HG02610 (cell line): ENCODE data around the gene BCKDK.
"Not testable (repeated sequence)": the region's sequence is repeated elsewhere in the genome, so short reads cannot be mapped to it uniquely, and the experiment has no call there.

Source experiments
- ATAC-seq: cut with Tn5 transposase; IDR thresholded peaks from one replicate; pipeline ENCODE4 v1.9.1; 2021; ENCODE audit warnings: mild to moderate bottlenecking, moderate library complexity; ENCODE audit not compliant: unreplicated experiment

The BCKDK gene

DNA sequence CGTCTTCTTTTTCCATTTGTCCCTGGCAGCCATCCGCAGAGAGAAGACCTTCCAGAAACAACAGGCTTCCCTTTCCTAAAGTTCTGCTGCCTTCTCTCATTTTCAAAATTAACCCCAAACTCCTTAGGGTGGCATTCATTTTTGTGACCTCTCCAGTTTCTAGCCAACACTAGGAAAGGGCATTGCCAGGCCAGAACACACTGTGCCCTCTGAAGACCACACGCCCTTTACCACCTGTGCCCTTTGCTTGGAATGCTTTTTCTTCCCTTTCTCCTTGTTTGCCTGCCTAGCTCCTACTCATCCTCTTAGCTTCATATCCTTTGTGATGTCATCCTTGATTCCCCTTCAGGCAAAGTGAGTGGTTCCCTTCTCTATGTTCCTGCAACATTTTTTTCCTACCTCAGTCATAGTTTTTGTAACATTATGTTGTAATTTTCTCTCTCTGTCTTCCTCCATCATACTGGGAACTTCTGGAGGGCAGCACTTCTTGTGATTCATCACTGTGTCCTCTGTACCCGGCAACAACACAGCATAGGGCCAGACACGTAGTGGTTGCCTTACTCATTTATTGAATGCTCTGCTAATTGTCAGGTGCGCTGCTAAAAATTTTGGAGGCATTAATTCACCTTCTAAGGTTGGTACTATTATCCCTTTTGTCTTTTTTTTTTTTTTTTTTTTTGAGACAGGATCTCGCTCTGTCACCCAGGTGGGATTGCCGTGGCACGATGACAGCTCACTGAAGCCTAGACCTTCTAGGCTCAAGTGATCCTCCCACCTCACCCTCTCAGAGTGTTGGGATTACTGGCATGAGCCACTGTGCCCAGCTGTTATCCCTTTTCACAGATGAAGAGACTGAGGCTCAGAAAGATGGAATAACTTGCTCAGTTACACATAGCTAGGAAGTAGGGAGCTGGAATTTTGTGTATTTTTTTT lies 10.3 kb downstream of the BCKDK start:
- ATAC-seq, result no peak

DNA sequence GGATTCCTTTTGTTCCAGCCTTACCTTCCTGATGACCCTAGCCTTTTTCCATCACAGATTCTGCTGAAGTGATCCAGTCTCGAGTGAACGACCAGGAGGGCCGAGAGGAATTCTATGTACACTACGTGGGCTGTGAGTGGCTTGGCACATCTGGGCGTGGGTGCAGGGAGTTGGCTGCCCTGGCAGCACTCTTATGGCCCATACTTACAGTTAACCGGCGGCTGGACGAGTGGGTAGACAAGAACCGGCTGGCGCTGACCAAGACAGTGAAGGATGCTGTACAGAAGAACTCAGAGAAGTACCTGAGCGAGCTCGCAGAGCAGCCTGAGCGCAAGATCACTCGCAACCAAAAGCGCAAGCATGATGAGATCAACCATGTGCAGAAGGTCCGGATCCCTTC lies 11.9 kb downstream of the BCKDK start:
- no peak for ATAC-seq

DNA sequence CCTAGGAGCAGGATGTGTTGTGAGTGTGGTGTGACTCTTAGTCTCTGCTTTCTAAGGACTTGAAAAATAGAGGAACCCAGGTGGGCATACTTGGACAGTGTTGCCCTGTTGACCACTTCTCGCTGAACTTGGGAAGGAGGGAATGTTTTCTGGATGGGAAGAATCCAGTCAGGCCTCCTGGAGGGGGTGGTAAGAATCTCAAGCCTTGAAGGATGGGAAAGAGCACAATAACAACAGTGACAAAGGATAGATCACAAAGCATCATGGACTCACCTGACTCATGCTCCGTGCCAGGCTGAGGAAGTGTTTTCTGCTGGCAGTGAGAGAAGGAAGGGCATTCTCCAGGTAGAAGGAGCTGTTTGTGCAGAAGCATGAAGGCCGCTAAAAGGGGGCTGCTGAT lies 17.7 kb downstream of the BCKDK start:
- ATAC-seq, result no peak

DNA sequence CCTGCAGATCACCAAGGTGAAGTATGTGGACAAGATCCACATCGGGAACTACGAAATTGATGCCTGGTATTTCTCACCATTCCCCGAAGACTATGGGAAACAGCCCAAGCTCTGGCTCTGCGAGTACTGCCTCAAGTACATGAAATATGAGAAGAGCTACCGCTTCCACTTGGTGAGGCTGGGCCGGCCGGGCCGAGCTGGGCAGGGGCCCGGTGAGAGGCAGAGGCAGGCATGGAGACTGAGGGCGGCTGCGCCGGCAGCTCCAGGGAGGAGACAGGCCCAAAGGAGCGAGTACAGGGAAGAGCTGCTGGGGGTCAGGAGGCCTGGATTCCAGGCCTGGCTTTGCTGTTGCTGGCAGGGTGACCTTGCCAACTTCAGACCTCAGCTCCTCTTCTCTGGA lies 19.0 kb downstream of the BCKDK start:
- no peak for ATAC-seq

DNA sequence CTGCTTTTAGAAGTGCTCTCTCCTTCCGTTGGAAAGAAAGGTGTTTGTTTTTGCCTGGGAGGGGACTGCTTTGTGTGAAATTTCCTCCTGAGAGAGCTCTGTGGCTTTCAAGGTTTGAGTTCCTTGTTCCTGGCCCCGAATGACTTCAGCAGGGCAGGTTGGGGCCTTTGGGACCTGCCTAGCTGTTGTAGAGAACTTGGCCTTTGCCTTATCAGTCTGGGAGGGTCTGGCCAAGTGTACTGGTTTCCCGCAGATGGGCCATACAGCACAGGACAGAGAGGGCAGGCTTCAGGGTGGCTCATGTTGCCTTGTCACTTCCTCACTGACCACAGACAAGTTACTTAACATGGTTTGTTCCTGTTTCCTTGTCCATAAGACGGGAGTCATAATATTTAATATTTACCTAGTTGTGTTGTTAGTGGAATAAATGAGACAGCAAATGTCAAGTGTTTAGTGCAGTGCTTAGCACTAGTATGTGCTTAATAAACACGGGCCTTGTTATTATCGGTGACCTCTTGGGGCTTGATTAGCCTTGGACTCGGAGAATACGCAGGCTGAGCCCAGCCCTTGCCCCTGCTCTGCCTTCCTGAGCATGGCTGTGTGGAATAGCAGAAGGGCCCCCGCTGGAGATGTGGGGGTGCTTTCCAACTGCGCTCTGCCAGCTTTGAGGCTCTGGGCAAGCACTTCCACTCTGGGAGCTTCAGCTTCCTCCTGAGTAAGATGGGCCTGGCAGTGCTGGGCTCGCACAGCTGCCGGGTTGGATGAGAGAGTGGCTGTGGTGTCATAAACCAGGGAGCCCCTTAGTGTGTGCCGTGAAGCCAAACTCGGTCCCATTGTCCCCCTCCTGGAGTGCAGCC lies 20.8 kb downstream of the BCKDK start:
- ATAC-seq, result no peak

DNA sequence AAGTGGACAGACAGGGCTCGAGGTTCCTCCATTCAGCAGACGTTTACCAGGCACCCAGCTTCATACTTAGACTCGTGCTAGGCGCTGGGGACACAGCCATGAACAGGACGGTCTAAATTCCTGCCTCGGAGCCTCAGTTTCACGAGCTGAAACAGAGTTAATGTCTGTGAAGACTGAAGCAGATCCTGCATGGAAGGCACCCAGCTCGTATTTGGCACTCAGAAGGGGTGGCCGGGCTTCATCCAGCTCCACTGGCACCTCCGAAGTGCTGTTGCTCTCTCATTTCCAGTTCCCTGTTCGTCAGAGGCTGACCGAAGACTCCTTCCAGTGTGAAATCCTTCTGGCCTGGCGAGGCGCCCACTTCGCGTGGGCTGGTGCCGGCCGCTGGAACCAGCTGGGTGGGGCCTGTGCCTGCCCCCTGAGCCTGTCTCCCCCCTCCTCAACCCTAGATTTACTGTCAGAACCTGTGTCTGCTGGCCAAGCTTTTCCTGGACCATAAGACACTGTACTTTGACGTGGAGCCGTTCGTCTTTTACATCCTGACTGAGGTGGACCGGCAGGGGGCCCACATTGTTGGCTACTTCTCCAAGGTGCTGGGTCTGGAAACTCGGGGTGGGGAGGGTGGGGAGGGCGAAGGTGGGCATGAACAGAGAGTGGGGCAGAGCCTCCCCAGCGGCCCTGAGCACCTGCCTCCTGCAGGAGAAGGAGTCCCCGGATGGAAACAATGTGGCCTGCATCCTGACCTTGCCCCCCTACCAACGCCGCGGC lies 21.6 kb downstream of the BCKDK start:
- no peak for ATAC-seq

DNA sequence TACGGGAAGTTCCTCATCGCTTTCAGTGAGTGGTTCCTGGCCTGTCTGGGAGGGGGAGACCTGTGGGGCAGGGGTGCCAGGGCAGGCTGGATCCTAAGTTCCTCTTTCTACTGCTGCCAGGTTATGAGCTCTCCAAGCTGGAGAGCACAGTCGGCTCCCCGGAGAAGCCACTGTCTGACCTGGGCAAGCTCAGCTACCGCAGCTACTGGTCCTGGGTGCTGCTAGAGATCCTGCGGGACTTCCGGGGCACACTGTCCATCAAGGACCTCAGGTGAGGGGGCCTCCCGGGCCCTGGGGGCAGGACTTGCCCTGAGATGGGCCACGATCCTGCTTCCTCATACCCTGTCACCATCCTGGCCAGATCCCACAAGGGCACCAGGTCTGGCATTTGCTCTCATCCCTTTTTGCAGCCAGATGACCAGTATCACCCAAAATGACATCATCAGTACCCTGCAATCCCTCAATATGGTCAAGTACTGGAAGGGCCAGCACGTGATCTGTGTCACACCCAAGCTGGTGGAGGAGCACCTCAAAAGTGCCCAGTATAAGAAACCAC lies 22.2 kb downstream of the BCKDK start:
- ATAC-seq, result no peak

DNA sequence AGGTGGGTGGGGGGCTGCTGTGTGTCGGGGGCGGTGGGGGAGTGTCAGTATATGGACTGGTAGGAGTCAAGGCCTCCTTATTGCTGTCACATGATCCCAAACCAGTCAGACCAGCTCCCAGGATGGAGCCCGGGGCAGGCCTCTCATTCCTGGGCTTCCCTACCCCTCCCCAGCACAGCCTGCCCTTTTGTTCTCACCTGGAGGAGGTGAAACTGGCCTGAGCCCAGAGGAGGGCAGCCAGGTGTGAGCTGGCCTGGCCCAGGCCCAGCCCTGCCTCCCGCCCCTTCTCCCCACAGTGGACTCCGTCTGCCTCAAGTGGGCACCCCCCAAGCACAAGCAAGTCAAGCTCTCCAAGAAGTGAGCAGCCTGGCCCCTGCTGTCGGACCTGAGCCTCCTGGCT lies 22.7 kb downstream of the BCKDK start:
- no peak for ATAC-seq

DNA sequence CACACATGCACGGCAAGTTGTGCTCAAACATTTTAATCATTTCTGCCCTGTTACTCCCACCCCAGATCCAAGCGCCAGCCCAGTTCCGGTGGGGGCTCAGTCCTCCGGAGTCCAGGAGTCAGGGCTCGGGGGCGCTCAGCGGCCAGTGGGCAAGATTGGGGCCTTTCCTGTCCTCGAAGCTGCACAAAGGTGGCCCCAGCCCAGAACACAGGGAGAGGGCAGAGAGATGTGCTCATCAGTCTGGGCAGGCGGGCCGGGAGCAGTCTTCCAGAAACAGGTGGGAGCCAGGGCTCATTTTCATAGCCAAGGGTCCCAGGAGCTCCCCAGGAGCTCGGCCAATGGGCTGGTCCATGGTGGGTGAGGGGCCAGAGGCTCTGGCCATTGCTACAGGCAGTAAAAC lies 23.2 kb downstream of the BCKDK start:
- ATAC-seq, result no peak

DNA sequence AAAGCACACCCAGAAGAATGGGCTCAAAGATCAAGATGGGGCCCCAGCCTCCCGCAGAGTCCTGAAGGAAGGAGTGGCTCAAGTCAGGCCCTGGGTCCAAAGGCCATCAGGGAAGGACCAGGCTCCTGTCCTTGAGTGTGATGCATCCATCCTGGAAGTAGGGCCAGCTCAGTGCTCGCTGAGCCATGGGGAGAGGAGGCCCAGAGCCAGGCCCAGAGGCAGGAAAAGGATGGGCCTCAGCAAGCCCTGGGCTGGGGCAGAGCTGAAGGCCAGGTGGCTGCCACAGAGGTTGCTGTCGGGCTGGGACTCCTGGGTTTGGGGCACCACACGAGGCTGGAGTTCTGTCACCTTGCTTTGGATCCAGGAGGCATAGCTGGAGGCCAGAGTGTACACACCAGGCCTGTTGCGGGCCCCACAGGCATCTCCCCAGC lies 23.7 kb downstream of the BCKDK start:
- ATAC-seq, result no peak

DNA sequence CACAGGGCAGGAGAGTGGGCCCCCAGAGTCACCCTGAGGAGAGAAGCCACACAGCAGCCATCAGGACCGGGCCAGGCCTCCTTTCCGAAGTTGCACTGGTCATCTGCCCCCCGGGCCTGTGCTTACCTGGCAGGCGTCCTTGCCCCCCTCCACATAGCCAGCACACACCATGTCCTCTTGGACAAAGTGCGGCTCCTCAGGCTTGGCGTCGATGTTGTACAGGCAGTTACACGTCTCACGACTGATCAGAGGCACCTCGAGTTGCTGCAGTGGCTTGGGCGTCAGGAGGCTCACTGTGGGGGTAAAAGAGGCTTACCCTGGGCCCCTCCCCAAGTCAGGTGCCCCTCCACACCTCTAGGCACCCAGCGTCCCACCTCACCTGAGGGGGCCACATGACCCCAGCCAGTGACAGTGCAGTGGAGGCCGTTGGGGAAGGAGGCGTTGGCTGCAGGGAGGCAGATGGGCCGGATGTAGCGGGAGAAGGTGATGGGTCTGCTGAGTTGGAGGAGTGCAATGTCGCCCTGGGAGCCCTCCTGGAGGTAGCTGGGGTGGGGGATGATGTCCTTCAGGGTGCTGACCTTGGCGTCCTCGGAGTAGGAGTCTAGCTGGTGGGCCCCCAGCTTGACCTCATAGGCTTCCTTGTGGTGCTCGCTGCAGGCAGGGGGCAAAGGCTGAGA lies 24.3 kb downstream of the BCKDK start:
- no peak for ATAC-seq

DNA sequence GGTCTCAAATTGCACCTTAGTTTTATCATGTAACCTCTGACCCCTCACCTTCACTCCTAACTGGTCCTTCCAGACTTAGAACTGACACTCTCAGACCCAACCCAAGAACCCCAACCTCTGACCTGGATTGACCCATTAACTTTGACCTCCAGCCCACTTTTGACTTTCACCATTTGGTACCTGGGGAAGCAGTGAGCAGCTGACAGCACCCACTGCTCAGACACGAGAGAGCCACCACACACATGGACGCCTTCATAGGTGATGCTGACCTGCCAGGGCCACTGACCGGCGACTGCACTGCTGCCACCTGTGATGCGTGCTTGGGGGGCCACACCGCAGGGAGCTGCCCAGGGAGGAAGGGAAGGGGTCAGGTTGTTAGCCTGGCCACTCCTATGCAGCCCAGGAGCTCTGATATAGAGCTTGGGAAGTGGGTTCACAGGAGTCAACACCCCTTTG lies 24.9 kb downstream of the BCKDK start:
- ATAC-seq, result no peak

DNA sequence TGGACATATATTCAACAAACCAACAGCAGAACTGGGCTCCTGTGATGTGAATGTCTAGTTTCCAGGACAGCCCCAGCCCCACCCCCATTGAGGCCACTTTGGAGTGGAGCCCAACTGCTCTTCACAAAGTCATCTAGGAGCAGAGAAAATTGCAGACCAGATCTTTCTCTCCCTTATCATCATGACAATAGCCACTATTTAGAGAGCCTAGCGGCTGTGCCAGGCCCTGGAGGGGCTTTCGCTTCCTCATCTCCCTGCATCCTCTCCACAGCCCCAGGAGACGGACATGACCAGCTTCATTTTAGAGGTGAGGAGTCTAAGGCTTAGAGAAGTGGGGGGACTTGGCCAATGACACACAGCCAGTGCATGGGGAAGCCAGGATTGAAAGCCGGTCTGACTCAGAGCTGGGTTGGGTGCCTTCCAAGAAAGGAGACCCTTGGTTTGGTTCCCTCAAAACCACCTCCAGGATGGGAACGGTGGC lies 25.9 kb downstream of the BCKDK start:
- ATAC-seq, result no peak

DNA sequence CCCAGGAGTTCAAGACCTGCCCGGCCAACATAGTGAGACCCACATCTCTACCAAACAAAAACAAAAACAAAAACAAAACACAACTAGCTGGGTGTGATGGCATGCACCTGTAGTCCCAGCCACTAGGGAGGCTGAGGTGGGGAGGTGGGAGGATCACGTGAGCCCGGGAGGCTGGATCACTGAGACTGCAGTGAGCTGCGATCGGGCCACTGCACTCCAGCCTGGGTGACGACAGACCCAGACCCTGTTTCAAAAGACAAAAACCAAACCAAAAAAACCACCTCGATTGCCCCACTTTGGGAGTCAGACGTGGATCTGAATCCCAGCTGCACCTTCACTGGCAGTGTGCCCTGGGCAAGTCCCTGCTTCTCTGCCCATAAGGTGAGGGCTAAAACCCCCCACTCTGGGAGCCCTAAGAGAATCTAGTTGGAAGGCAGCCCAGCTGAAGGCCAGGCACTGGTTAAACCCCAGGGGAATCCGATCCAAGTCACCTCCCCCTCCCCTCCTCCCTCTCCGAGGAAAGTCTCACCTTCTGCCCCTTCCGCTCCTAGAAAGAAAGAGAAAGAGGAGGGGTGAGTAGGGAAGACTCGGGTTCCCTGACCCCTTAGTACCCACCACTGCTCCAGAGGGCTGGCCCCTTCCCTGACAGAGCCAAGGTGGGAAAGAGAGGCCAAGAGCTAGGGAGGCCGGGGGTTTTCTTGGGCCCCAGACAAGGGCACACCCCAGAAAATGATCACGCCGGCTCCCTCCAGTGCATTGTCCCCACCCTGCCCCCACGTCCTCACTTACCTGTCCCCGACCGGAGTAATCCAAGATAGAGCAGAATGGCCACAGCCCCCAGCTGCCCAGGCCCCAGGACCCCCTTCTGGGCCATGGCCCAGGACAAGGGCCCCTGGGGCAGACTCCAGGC lies 26.7 kb downstream of the BCKDK start:
- no peak for ATAC-seq

DNA sequence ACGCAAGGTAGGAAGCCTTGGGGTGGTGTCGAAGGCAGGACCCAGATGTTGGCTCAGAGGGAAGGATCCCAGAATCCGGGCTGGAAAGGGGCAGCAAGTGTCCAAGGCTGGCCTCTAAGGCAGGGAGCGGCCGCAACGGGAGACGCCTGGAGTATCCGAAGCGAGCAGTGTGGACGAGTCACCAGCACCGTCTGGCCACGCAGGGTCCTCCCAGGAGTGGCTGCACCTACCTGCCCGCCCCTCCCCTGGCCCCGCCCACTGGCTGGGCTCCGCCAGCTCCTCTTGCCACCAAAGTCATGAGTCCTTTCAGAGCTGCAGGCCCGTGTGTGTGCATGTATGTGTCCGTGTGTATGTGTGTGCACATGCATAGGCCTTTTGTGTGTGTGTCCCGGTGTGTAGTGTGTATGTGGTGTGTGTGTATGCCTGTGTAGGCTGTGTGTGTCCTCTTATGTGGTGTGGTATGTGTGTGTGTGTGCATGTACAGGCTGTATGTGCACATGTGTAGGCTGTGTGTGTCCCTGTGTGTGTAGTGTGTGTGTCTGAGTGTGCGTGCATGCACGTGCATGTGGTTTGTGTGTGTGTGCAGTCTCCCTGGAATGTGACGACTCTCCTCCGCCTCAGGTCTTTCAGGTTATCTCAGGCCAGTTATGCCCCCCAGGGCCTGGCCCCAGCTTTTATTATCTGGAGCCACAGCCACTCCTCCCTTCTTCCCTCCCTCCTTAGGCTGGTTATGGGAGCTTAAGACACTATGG lies 27.5 kb downstream of the BCKDK start, which contains the start of gene PRSS8:
TSS of gene PRSS8 (minus strand) at position 193 of the 752 bp plus-strand sequence. CDS start 229 bp downstream, outside the sequence.
- no peak for ATAC-seq

DNA sequence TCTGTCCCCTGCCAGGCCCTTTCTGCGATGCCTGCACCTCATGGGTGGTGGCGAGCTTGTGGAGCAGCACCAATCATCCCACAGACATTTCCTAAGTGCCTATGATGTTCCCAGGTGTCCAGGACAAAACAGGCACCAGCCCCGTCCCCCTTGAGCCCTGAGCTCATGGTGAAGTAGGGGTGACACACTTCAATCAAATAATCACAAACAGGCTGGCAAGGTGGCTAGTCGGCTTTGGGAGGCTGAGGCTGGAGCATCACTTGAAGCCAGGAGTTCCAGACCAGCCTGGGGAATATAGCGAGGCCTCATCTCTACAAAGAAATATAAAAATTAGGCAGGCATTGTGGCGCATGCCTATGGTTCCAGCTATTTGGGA lies 28.1 kb downstream of the BCKDK start:
- ATAC-seq, result no peak

DNA sequence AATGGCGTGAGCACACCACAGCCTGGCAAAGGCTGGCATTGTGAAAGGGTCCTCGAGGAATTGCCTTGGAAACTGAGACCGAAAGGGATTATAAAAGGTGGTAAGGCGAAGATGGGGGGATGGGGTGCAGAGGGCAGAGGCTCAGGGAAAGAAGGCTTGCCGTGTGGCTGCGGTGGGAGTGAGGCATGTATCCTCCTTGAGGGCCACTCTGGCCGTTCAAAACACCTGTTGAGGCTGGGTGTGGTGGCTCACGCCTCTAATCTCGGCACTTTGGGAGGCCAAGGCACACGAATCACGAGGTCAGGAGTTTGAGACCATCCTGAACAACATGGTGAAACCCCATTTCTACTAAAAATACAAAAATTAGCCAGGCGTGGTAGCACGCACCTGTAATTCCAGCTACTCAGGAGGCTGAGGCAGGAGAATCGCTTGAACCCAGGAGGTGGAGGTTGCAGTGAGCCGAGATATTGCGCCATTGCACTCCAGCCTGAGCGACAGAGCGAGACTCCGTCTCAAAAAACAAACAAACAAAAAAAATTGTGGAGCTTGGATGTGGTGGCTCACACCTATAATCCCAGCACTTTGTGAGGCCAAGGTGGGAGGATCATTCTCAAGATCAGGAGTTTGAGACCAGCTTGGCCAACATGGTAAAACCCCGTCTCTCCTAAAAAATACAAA lies 28.8 kb downstream of the BCKDK start:
- ATAC-seq, result not testable (repeated sequence)
